Activated T-helper 17 cell treated with anti-CD3 and anti-CD28 coated beads, Interleukin-2, amount 50 U/mL, for 72 hours (primary cell): ENCODE results near the gene FBXO7. TPM values are rescaled to one million over a fixed set of nuclear protein-coding genes. Genes with fewer than 3 reads are reported as not detected.
"Not testable (repeated sequence)": the region's sequence is repeated elsewhere in the genome, so short reads cannot be mapped to it uniquely, and the experiment has no call there.

Experiments used
- ATAC-seq: fragments of 150-1000 bp; cut with Tn5 transposase; replicated peaks from 2 replicates; pipeline ENCODE4 v1.10.0; 2021; ENCODE audit warnings: mild to moderate bottlenecking, moderate library complexity
- H3K27ac Mint-ChIP-seq: one replicate; pipeline ENCODE4 v1.8.0; 2022; ENCODE audit warnings: mixed read lengths
- H3K27me3 Mint-ChIP-seq: one replicate; pipeline ENCODE4 v1.8.0; 2022; ENCODE audit warnings: mixed read lengths
- H3K36me3 Mint-ChIP-seq: one replicate; pipeline ENCODE4 v1.8.0; 2022; ENCODE audit warnings: low read depth, mild to moderate bottlenecking, mixed read lengths
- H3K4me1 Mint-ChIP-seq: one replicate; pipeline ENCODE4 v1.8.0; 2022; ENCODE audit warnings: mixed read lengths
- H3K4me3 Mint-ChIP-seq: one replicate; pipeline ENCODE4 v1.8.0; 2022; ENCODE audit warnings: mild to moderate bottlenecking, mixed read lengths
- H3K9me3 Mint-ChIP-seq: one replicate; pipeline ENCODE4 v1.8.0; 2022; ENCODE audit warnings: mixed read lengths
- total RNA-seq, 2 donors: library from RNA; stranded (reverse); gene quantifications; one replicate each; pipeline ENCODE4 v1.2.3, GENCODE V29; 2022

The FBXO7 gene
- total RNA-seq, 2 donors from 2014 or later = 76.4 to 79.8 TPM

- Mint-ChIP-seq H3K4me1 (peaks cover 25% of the 10 kb centered on the region), H3K27ac (no peak overlapping the region), H3K4me3 (no peak overlapping the region), H3K36me3 (peaks cover 28% of the 10 kb centered on the region), H3K27me3 (no peaks in the 10 kb centered on the region), H3K9me3 (no peaks in the 10 kb centered on the region)
- no peak for ATAC-seq
These were observed 3.0 kb downstream of the FBXO7 start for GRCh38 chr22:32477596-32477995.

- H3K9me3 Mint-ChIP-seq, H3K4me3 Mint-ChIP-seq, H3K27ac Mint-ChIP-seq, H3K27me3 Mint-ChIP-seq, ATAC-seq: not testable (repeated sequence)
- Mint-ChIP-seq H3K36me3 (peaks cover 28% of the 10 kb centered on the region), H3K4me1 (peaks cover 19% of the 10 kb centered on the region)
These were observed 3.9 kb downstream of the FBXO7 start for GRCh38 chr22:32478552-32478951.

DNA sequence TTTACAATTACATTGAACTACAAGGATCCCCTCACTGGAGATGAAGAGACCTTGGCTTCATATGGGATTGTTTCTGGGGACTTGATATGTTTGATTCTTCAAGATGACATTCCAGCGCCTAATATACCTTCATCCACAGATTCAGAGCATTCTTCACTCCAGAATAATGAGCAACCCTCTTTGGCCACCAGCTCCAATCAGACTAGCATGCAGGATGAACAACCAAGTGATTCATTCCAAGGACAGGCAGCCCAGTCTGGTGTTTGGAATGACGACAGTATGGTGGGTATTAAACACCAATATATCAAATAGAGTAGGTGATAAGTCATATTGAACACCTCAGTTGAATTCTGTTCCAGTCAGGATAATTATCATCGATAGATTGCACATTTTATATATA, 4.4 kb downstream of the FBXO7 start:
- H3K4me3 Mint-ChIP-seq = no peak overlapping the region
- ATAC-seq = no peak
- H3K4me1 Mint-ChIP-seq = peaks cover 18% of the 10 kb centered on the region
- H3K27ac Mint-ChIP-seq = no peak overlapping the region
- peaks cover 28% of the 10 kb centered on the region for H3K36me3 Mint-ChIP-seq
- no peaks in the 10 kb centered on the region for H3K27me3 Mint-ChIP-seq
- no peaks in the 10 kb centered on the region for H3K9me3 Mint-ChIP-seq

- peak; percentile 49 for ATAC-seq
- Mint-ChIP-seq H3K27me3 (no peaks in the 10 kb centered on the region), H3K4me1 (peaks cover 18% of the 10 kb centered on the region), H3K27ac (peak overlapping the region; percentile 1), H3K9me3 (no peaks in the 10 kb centered on the region), H3K4me3 (peak overlapping the region; percentile 54), H3K36me3 (peaks cover 28% of the 10 kb centered on the region)
These were observed 5.6 kb downstream of the FBXO7 start for GRCh38 chr22:32480238-32480637.

GRCh38 chr22:32482708-32483107, 8.1 kb downstream of the FBXO7 start:
- peak; percentile 93 for ATAC-seq
- Mint-ChIP-seq H3K4me3 (no peak overlapping the region), H3K36me3 (peaks cover 28% of the 10 kb centered on the region), H3K27me3 (no peaks in the 10 kb centered on the region), H3K9me3 (no peaks in the 10 kb centered on the region), H3K4me1 (peaks cover 17% of the 10 kb centered on the region), H3K27ac (no peak overlapping the region)

DNA sequence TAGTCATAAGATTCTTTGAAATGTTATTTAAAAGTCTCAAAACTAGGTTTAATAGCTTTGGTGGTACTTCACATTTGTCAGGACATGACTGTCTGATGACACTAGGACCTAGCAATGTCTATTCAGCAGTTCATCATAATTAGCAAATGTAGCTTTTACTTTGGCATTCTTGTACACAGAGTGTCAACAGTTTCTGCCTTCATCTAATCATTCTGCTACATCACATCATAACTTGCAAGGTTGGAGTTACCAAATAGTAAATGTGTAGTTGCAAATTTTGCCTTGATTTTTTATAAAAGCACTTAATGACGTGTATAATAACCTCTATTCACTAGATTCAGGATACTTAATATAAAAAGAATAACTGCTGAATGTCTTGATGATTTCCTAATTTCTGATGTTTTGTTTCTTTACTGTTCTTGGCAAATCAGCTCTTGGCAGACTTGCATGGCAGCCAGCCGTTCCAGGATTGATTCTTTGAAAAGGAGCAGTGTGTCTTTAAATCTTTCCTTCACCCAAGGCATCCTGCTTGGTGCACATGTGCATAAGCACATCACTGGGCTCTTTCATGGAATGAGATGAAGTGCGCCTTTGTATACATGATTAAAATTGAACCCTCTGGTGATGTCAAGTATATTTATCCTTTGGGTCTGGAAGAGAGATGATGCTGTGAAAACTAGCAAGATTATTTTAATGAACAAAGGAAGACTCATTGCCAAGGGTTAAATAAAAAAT, 12.2 kb downstream of the FBXO7 start:
- H3K4me1 Mint-ChIP-seq = peaks cover 3% of the 10 kb centered on the region
- H3K9me3 Mint-ChIP-seq = no peaks in the 10 kb centered on the region
- H3K4me3 Mint-ChIP-seq = no peak overlapping the region
- no peak for ATAC-seq
- no peaks in the 10 kb centered on the region for H3K36me3 Mint-ChIP-seq
- peak overlapping the region; percentile 31 for H3K27ac Mint-ChIP-seq
- H3K27me3 Mint-ChIP-seq = no peaks in the 10 kb centered on the region

- peak overlapping the region; percentile 31 for H3K27ac Mint-ChIP-seq
- H3K4me1 Mint-ChIP-seq = peaks cover 3% of the 10 kb centered on the region
- no peak overlapping the region for H3K4me3 Mint-ChIP-seq
- no peaks in the 10 kb centered on the region for H3K36me3 Mint-ChIP-seq
- no peaks in the 10 kb centered on the region for H3K27me3 Mint-ChIP-seq
- no peak for ATAC-seq
- H3K9me3 Mint-ChIP-seq = no peaks in the 10 kb centered on the region
These were observed 12.8 kb downstream of the FBXO7 start for GRCh38 chr22:32487461-32487860.

GRCh38 chr22:32489377-32489776, 14.8 kb downstream of the FBXO7 start:
- H3K36me3 Mint-ChIP-seq = no peaks in the 10 kb centered on the region
- ATAC-seq = no peak
- H3K27me3 Mint-ChIP-seq = no peaks in the 10 kb centered on the region
- no peaks in the 10 kb centered on the region for H3K9me3 Mint-ChIP-seq
- no peak overlapping the region for H3K4me3 Mint-ChIP-seq
- no peak overlapping the region for H3K27ac Mint-ChIP-seq
- peaks cover 3% of the 10 kb centered on the region for H3K4me1 Mint-ChIP-seq

GRCh38 chr22:32490279-32490678, 15.7 kb downstream of the FBXO7 start:
- Mint-ChIP-seq H3K27ac (peak overlapping the region; percentile 53), H3K27me3 (no peaks in the 10 kb centered on the region), H3K4me1 (peaks cover 3% of the 10 kb centered on the region), H3K9me3 (no peaks in the 10 kb centered on the region), H3K36me3 (no peaks in the 10 kb centered on the region), H3K4me3 (no peak overlapping the region)
- peak; percentile 59 for ATAC-seq

DNA sequence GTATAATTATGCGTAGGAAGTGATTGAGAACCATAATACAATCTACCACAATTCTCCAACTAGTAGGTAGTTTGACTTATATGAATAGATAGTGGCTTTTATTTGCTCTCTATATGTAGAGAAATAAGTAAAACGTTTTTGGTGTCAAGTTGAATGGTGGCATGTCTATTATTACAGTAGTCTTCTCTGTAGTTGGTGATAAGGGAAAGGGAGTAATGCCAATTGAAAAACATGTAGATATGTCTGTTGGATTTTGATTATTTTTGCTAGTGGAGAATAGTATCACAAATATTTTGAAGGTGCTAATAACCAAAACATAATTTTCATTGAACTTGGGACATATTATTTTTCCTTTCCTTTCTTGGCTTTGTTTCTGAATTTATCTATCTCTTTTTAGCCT, 17.5 kb downstream of the FBXO7 start:
- Mint-ChIP-seq H3K4me1 (peaks cover under 1% of the 10 kb centered on the region), H3K9me3 (no peaks in the 10 kb centered on the region), H3K4me3 (no peak overlapping the region), H3K36me3 (no peaks in the 10 kb centered on the region), H3K27me3 (no peaks in the 10 kb centered on the region), H3K27ac (no peak overlapping the region)
- no peak for ATAC-seq

DNA sequence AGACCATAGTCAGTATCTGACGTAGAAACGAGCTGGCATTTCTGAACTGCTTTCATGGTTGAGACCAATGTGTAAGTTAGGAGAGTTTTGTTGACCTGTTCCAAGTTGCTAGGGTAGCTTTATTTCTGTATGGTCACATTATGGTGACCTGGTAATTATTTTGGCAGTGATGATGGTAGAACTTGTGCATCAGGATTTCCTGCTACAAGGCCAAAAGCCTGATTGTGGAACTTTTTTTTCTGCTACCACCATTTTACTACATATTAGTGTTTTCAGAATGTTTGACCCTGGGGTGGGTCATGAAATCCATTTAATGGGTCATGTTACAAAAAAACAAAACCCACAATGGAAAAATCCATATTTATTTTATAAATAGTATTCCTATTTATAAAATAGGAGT, 18.9 kb downstream of the FBXO7 start:
- no peaks in the 10 kb centered on the region for H3K4me1 Mint-ChIP-seq
- ATAC-seq = no peak
- H3K27ac Mint-ChIP-seq = no peak overlapping the region
- no peak overlapping the region for H3K4me3 Mint-ChIP-seq
- H3K36me3 Mint-ChIP-seq = no peaks in the 10 kb centered on the region
- H3K27me3 Mint-ChIP-seq = no peaks in the 10 kb centered on the region
- no peaks in the 10 kb centered on the region for H3K9me3 Mint-ChIP-seq

- Mint-ChIP-seq H3K27me3 (no peaks in the 10 kb centered on the region), H3K36me3 (no peaks in the 10 kb centered on the region), H3K4me1 (no peaks in the 10 kb centered on the region), H3K27ac (no peak overlapping the region), H3K9me3 (no peaks in the 10 kb centered on the region), H3K4me3 (no peak overlapping the region)
- ATAC-seq = no peak
These were observed 20.4 kb downstream of the FBXO7 start for GRCh38 chr22:32494971-32495370.

DNA sequence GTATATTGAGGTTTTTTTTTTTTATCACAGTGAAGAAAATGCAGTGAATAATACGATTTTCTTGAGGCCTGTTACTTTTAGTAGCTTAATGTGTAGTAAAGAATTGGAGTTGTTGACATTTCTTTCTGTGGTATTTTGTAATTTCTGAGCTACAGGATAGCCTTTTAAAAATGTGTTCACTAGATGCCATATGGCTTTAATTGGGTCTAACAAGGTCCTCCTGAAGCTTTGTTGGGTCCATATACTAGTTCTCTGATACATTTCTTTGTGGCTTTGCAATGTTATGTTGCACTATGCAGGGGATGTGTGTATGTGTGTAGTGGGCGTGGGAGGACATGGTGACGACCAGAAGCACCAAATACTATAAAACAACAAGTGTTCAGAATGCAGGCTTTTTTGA, 25.1 kb downstream of the FBXO7 start:
- H3K9me3 Mint-ChIP-seq = no peaks in the 10 kb centered on the region
- ATAC-seq = no peak

GRCh38 chr22:32501836-32502752, 27.5 kb downstream of the FBXO7 start:
- Mint-ChIP-seq H3K9me3 (no peaks in the 10 kb centered on the region), H3K4me3 (no peak overlapping the region), H3K27me3 (no peaks in the 10 kb centered on the region), H3K4me1 (no peaks in the 10 kb centered on the region), H3K27ac (no peak overlapping the region), H3K36me3 (no peaks in the 10 kb centered on the region)
- ATAC-seq = no peak

More for the DNA sequence above, 25.1 kb downstream of the FBXO7 start:
- no peak overlapping the region for H3K4me3 Mint-ChIP-seq
- no peaks in the 10 kb centered on the region for H3K36me3 Mint-ChIP-seq
- no peaks in the 10 kb centered on the region for H3K27me3 Mint-ChIP-seq
- no peaks in the 10 kb centered on the region for H3K4me1 Mint-ChIP-seq
- H3K27ac Mint-ChIP-seq = no peak overlapping the region

DNA sequence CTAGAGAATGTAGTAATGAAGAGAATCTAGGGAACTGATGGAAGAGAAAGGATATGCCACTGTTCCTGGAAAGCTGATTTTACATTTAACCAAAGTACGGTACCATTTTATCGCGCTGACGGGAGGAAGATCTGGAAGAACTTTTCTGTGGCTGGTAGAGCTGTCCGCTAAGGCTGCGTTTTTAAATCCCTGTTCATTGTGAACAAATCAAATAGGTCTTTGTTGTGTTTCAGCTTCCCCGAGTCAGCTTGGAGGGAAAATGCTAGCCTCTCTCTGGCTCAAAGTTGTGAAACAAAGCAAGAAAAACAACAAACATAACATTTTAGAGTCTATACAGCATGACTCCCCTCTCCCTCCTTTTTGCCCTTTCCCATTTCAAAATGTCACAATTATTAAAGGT, 34.4 kb downstream of the FBXO7 start:
- no peaks in the 10 kb centered on the region for H3K9me3 Mint-ChIP-seq
- ATAC-seq = no peak

More for the DNA sequence above, 34.4 kb downstream of the FBXO7 start:
- Mint-ChIP-seq H3K36me3 (no peaks in the 10 kb centered on the region), H3K27me3 (no peaks in the 10 kb centered on the region), H3K4me1 (no peaks in the 10 kb centered on the region), H3K4me3 (no peak overlapping the region), H3K27ac (no peak overlapping the region)
